Left kidney (tissue), 2 donors: Measurements from ENCODE around the gene PHLDB2. TPM values are rescaled to one million over a fixed set of nuclear protein-coding genes. Genes with fewer than 3 reads are reported as not detected.

ENCODE experiments used
- DNase-seq: peaks from one replicate; pipeline ENCODE4 v3.0.0-alpha.2; 2013
- polyA plus RNA-seq: library from polyadenylated mRNA; unstranded; fragments of 120-200 nt; gene quantifications from one replicate; pipeline ENCODE4 v1.2.1, GENCODE V29; 2013; ENCODE audit not compliant: insufficient read length

Gene PHLDB2
- polyA plus RNA-seq, 1 donor: 122 TPM

DNA sequence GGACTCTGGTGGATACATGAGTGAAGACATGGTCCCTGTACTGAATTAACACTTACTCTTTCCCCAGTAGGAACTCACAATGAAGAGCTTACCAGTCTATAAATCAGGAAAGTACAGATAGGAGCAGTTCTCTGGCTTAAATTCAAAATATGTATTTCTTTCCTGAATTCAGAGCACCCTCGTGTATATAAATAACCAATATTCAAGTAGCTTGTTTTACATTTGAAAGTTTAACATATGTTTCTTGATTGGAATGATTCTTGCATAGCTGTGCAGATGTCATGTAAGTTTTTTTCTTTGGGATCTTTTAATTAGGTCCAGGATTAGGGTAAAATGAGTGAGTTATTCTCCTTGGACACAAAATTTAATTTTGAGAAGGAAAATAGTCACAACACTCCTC is 160.7 kb downstream of the PHLDB2 start:
- no peak for DNase-seq

DNA sequence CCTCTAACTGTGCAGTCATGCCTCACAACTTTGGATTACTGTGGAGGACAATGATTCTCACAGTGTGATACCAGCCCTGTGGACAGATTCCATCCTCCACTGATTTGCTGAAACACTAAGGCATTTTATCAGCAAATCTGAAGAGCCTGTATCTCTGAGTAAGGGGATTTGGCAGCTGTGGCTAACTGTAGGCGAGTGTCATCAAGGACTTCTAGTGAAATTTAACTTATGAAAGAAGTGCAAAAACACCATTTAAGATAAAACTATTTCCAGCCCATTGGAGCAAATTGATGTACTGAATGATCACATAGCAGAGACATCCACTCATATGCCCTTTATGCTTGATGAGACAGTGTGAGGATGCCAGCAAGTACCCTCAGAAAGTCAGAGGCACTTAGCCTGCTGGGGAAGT is 161.6 kb downstream of the PHLDB2 start:
- DNase-seq: no peak

Other genes with a start within 250 kb of the PHLDB2 start
- gene PLCXD2, start 184.6 kb upstream of the PHLDB2 start, polyA plus RNA-seq: 13.0 TPM
- 57.9 TPM for gene ABHD10, start 119.8 kb downstream of the PHLDB2 start, polyA plus RNA-seq
- gene TAGLN3, start 139.7 kb downstream of the PHLDB2 start, polyA plus RNA-seq: 2.3 TPM
- gene TMPRSS7, start 175.5 kb downstream of the PHLDB2 start, polyA plus RNA-seq: not detected
- gene C3orf52, start 227.1 kb downstream of the PHLDB2 start, polyA plus RNA-seq: 8.0 TPM